ENCODE measurements around the gene KYAT1.

The KYAT1 gene

GRCh38 chr9:128906741-128907140 is 25.0 kb upstream of the KYAT1 start:
- no peak for DNase-seq

- no peak for DNase-seq
These were observed 24.2 kb upstream of the KYAT1 start for GRCh38 chr9:128905964-128906363.

- no peak for DNase-seq
These were observed 22.3 kb upstream of the KYAT1 start for GRCh38 chr9:128903871-128904620.

GRCh38 chr9:128903079-128903461 is 21.3 kb upstream of the KYAT1 start:
- DNase-seq = no peak

- DNase-seq = no peak
These were observed 20.8 kb upstream of the KYAT1 start for GRCh38 chr9:128902351-128903078.

- DNase-seq = no peak
These were observed 20.1 kb upstream of the KYAT1 start for GRCh38 chr9:128901822-128902221.

- DNase-seq = no peak
These were observed 19.6 kb upstream of the KYAT1 start for GRCh38 chr9:128901379-128901778.

- DNase-seq = no peak
These were observed 18.0 kb upstream of the KYAT1 start for GRCh38 chr9:128899566-128900322.

- no peak for DNase-seq
These were observed 17.3 kb upstream of the KYAT1 start for GRCh38 chr9:128898845-128899565.

GRCh38 chr9:128898382-128898781 is 16.6 kb upstream of the KYAT1 start:
- no peak for DNase-seq

- DNase-seq = no peak
These were observed 13.8 kb upstream of the KYAT1 start for GRCh38 chr9:128895556-128895955.

- no peak for DNase-seq
These were observed 13.0 kb upstream of the KYAT1 start for GRCh38 chr9:128894764-128895163.

- no peak for DNase-seq
These were observed 11.6 kb upstream of the KYAT1 start for GRCh38 chr9:128893354-128893753.

GRCh38 chr9:128892221-128892921 is 10.6 kb upstream of the KYAT1 start:
- no peak for DNase-seq

GRCh38 chr9:128891321-128892220 is 9.8 kb upstream of the KYAT1 start:
- no peak for DNase-seq

- no peak for DNase-seq
These were observed 6.2 kb upstream of the KYAT1 start for GRCh38 chr9:128887914-128888350.

- no peak for DNase-seq
These were observed 5.3 kb upstream of the KYAT1 start for GRCh38 chr9:128887049-128887448.

GRCh38 chr9:128886211-128886891 is 4.6 kb upstream of the KYAT1 start:
- no peak for DNase-seq

GRCh38 chr9:128885798-128886197 is 4.0 kb upstream of the KYAT1 start:
- DNase-seq = no peak

- no peak for DNase-seq
These were observed 3.6 kb upstream of the KYAT1 start for GRCh38 chr9:128885376-128885775.

- no peak for DNase-seq
These were observed 2.4 kb upstream of the KYAT1 start for GRCh38 chr9:128884164-128884563.
